ENCODE results near the gene INAVA.

- TF ChIP-seq, protein P1, sequence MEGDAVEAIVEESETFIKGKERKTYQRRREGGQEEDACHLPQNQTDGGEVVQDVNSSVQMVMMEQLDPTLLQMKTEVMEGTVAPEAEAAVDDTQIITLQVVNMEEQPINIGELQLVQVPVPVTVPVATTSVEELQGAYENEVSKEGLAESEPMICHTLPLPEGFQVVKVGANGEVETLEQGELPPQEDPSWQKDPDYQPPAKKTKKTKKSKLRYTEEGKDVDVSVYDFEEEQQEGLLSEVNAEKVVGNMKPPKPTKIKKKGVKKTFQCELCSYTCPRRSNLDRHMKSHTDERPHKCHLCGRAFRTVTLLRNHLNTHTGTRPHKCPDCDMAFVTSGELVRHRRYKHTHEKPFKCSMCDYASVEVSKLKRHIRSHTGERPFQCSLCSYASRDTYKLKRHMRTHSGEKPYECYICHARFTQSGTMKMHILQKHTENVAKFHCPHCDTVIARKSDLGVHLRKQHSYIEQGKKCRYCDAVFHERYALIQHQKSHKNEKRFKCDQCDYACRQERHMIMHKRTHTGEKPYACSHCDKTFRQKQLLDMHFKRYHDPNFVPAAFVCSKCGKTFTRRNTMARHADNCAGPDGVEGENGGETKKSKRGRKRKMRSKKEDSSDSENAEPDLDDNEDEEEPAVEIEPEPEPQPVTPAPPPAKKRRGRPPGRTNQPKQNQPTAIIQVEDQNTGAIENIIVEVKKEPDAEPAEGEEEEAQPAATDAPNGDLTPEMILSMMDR (IDR thresholded peaks at IDR 0.05): no peak
- TF ChIP-seq EP300 (IDR thresholded peaks at IDR 0.05) (no peak), POLR2A (IDR thresholded peaks at IDR 0.05) (no peak)
These were observed 65.7 kb downstream of the INAVA start for GRCh38 chr1:200960236-200960947.

Measured in tibial nerve (tissue), 4 donors.